HEK293 (cell line): Measurements from ENCODE around the gene NABP2.

Source experiments
- BCL11B ChIP-seq: fragments of 450-650 bp; formaldehyde crosslinking; IDR thresholded peaks from 2 replicates; pipeline ENCODE4 v1.5.1; 2016; ENCODE audit warnings: low read depth, missing biosample characterization, missing genetic modification characterization
- TCF7L2 ChIP-seq: IDR thresholded peaks from 2 replicates; pipeline ENCODE4 v1.6.1; 2011; ENCODE audit warnings: low read depth, mild to moderate bottlenecking, inconsistent platforms, low read length, moderate library complexity, borderline replicate concordance
- ZBTB1 ChIP-seq: fragments of 450-650 bp; formaldehyde crosslinking; IDR thresholded peaks from 2 replicates; pipeline ENCODE4 v1.5.1; 2016; ENCODE audit warnings: missing biosample characterization, missing genetic modification characterization
- ZFP3 ChIP-seq: fragments of 450-650 bp; formaldehyde crosslinking; IDR thresholded peaks from 2 replicates; pipeline ENCODE4 v1.5.1; 2016; ENCODE audit warnings: low read depth, missing biosample characterization, missing genetic modification characterization
- ZNF404 ChIP-seq: fragments of 450-650 bp; formaldehyde crosslinking; IDR thresholded peaks from 2 replicates; pipeline ENCODE4 v1.5.1; 2017; ENCODE audit warnings: missing biosample characterization, missing genetic modification characterization
- TF ChIP-seq, protein P1 (sequence below): fragments of 450-650 bp; formaldehyde crosslinking; IDR thresholded peaks from 2 replicates; pipeline ENCODE4 v1.5.1; 2016; ENCODE audit warnings: missing biosample characterization, missing genetic modification characterization
- TF ChIP-seq, protein P2 (sequence below): fragments of 450-650 bp; formaldehyde crosslinking; IDR thresholded peaks from 2 replicates; pipeline ENCODE4 v1.5.1; 2016; ENCODE audit warnings: missing biosample characterization, missing genetic modification characterization
- TF ChIP-seq, protein P3 (sequence below): fragments of 450-650 bp; formaldehyde crosslinking; optimal IDR thresholded peaks from 2 replicates; pipeline ENCODE3; 2016; ENCODE audit warnings: missing biosample characterization, mild to moderate bottlenecking, missing genetic modification characterization
- TF ChIP-seq, protein P4 (sequence below): fragments of 450-650 bp; formaldehyde crosslinking; IDR thresholded peaks from 2 replicates; pipeline ENCODE4 v1.5.1; 2016; ENCODE audit warnings: missing biosample characterization, missing genetic modification characterization

DNA sequence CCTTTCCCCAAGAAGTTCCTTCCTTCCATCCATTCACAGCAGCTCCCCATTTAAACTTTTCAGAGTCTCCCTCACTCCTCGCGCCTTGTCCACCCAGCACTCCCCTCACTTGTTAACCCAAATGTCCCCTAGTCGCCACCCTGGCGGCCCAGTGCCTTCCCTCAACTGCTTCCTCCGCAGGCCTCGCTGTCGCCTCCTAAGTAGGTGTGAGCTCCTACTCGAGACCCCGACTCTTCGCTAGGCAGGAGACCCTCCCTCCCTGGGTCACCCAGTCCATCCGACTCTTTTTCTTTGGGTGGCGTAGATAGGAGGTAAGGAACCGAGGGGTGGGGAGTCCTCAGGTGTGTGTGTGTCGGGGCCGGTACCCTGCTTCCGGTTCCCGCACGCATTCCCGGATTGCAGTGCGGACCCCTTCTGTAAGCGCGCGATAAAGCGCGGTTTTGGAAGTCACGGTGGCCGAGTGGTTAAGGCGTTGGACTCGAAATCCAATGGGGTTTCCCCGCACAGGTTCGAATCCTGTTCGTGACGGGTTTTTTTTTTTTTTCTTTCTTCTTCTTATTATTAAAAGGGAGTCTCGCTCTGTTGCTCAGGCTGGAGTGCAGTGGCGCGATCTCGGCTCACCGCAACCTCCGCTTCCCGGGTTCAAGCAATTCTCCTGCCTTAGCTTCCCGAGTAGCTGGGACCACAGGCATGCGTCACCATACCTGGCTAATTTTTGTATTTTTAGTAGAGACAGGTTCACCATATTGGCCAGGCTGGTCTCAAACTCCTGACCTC lies 34.0 kb upstream of the NABP2 start:
- no peak; the same call in 1 of the 2 replicates for TF ChIP-seq BCL11B (tag by site-specific recombination)
- TF ChIP-seq, protein P1, sequence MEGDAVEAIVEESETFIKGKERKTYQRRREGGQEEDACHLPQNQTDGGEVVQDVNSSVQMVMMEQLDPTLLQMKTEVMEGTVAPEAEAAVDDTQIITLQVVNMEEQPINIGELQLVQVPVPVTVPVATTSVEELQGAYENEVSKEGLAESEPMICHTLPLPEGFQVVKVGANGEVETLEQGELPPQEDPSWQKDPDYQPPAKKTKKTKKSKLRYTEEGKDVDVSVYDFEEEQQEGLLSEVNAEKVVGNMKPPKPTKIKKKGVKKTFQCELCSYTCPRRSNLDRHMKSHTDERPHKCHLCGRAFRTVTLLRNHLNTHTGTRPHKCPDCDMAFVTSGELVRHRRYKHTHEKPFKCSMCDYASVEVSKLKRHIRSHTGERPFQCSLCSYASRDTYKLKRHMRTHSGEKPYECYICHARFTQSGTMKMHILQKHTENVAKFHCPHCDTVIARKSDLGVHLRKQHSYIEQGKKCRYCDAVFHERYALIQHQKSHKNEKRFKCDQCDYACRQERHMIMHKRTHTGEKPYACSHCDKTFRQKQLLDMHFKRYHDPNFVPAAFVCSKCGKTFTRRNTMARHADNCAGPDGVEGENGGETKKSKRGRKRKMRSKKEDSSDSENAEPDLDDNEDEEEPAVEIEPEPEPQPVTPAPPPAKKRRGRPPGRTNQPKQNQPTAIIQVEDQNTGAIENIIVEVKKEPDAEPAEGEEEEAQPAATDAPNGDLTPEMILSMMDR (tag by site-specific recombination) = 0 out of 2 replicates have a peak, but pooled peaks have one; percentile 33
- TF ChIP-seq TCF7L2 = no peak
- TF ChIP-seq ZFP3 = no peak; the same call in 1 of the 2 replicates
- peak; percentile 92 for TF ChIP-seq ZBTB1 (tag by site-specific recombination)
- TF ChIP-seq, protein P2, sequence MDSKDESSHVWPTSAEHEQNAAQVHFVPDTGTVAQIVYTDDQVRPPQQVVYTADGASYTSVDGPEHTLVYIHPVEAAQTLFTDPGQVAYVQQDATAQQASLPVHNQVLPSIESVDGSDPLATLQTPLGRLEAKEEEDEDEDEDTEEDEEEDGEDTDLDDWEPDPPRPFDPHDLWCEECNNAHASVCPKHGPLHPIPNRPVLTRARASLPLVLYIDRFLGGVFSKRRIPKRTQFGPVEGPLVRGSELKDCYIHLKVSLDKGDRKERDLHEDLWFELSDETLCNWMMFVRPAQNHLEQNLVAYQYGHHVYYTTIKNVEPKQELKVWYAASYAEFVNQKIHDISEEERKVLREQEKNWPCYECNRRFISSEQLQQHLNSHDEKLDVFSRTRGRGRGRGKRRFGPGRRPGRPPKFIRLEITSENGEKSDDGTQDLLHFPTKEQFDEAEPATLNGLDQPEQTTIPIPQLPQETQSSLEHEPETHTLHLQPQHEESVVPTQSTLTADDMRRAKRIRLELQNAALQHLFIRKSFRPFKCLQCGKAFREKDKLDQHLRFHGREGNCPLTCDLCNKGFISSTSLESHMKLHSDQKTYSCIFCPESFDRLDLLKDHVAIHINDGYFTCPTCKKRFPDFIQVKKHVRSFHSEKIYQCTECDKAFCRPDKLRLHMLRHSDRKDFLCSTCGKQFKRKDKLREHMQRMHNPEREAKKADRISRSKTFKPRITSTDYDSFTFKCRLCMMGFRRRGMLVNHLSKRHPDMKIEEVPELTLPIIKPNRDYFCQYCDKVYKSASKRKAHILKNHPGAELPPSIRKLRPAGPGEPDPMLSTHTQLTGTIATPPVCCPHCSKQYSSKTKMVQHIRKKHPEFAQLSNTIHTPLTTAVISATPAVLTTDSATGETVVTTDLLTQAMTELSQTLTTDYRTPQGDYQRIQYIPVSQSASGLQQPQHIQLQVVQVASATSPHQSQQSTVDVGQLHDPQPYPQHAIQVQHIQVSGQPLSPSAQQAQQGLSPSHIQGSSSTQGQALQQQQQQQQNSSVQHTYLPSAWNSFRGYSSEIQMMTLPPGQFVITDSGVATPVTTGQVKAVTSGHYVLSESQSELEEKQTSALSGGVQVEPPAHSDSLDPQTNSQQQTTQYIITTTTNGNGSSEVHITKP (tag by site-specific recombination) = no peak; the same call in 1 of the 2 replicates
- TF ChIP-seq, protein P3, sequence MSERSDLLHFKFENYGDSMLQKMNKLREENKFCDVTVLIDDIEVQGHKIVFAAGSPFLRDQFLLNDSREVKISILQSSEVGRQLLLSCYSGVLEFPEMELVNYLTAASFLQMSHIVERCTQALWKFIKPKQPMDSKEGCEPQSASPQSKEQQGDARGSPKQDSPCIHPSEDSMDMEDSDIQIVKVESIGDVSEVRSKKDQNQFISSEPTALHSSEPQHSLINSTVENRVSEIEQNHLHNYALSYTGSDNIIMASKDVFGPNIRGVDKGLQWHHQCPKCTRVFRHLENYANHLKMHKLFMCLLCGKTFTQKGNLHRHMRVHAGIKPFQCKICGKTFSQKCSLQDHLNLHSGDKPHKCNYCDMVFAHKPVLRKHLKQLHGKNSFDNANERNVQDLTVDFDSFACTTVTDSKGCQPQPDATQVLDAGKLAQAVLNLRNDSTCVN (tag by site-specific recombination) = peak; percentile 70
- TF ChIP-seq ZNF404 (tag by site-specific recombination) = no peak
- TF ChIP-seq, protein P4, sequence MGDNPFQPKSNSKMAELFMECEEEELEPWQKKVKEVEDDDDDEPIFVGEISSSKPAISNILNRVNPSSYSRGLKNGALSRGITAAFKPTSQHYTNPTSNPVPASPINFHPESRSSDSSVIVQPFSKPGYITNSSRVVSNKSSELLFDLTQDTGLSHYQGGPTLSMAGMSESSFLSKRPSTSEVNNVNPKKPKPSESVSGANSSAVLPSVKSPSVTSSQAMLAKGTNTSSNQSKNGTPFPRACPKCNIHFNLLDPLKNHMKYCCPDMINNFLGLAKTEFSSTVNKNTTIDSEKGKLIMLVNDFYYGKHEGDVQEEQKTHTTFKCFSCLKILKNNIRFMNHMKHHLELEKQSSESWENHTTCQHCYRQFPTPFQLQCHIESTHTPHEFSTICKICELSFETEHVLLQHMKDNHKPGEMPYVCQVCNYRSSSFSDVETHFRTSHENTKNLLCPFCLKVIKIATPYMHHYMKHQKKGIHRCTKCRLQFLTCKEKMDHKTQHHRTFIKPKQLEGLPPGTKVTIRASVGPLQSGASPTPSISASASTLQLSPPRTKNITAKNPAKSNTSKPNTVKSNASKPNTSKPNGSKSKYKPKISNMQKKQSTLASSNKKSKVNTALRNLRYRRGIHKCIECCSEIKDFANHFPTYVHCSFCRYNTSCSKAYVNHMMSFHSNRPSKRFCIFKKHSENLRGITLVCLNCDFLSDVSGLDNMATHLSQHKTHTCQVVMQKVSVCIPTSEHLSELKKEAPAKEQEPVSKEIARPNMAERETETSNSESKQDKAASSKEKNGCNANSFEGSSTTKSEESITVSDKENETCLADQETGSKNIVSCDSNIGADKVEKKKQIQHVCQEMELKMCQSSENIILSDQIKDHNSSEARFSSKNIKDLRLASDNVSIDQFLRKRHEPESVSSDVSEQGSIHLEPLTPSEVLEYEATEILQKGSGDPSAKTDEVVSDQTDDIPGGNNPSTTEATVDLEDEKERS (tag by site-specific recombination) = peak; percentile 62; the same call in 1 of the 2 replicates
